H9 (cell line): ENCODE results near the gene ABCA13. TPM values are rescaled to one million over a fixed set of nuclear protein-coding genes. Genes with fewer than 3 reads are reported as not detected.

Experiments used
- DNase-seq: peaks from one replicate; pipeline ENCODE4 v3.0.0-alpha.2; 2017
- H2AFZ ChIP-seq: one replicate; pipeline ENCODE4 v1.6.1; 2013; ENCODE audit warnings: mild to moderate bottlenecking, low read length, control low read depth, moderate library complexity
- H2AK5ac ChIP-seq: 2 replicates; pipeline ENCODE4 v1.6.1; 2013; ENCODE audit warnings: low read length, control low read depth, mixed read lengths; ENCODE audit not compliant: insufficient read length
- H2BK120ac ChIP-seq: one replicate; pipeline ENCODE4 v1.6.1; 2013; ENCODE audit warnings: low read depth, mild to moderate bottlenecking, low read length, control low read depth, inconsistent platforms; ENCODE audit not compliant: poor library complexity, severe bottlenecking
- H2BK12ac ChIP-seq: 2 replicates; pipeline ENCODE4 v1.6.1; 2013; ENCODE audit warnings: low read length, control low read depth, mixed read lengths, low read depth; ENCODE audit not compliant: insufficient read length
- H2BK15ac ChIP-seq: 2 replicates; pipeline ENCODE4 v1.6.1; 2013; ENCODE audit warnings: low read depth, low read length, control low read depth
- H2BK20ac ChIP-seq: one replicate; pipeline ENCODE4 v1.6.1; 2013; ENCODE audit warnings: low read depth, mild to moderate bottlenecking, low read length, control low read depth, inconsistent platforms; ENCODE audit not compliant: poor library complexity, severe bottlenecking
- H2BK5ac ChIP-seq: 2 replicates; pipeline ENCODE4 v1.6.1; 2013; ENCODE audit warnings: low read length, control low read depth, mixed read lengths; ENCODE audit not compliant: insufficient read length
- H3K14ac ChIP-seq: 2 replicates; pipeline ENCODE4 v1.6.1; 2013; ENCODE audit warnings: low read length, control low read depth; ENCODE audit not compliant: insufficient read depth
- H3K18ac ChIP-seq: 2 replicates; pipeline ENCODE4 v1.6.1; 2013; ENCODE audit warnings: low read depth, mild to moderate bottlenecking, mixed read lengths, low read length, control low read depth; ENCODE audit not compliant: insufficient read length
- H3K23ac ChIP-seq: 2 replicates; pipeline ENCODE4 v1.6.1; 2013; ENCODE audit warnings: low read length, control low read depth, mixed read lengths, low read depth; ENCODE audit not compliant: insufficient read length
- H3K23me2 ChIP-seq: 2 replicates; pipeline ENCODE4 v1.6.1; 2013; ENCODE audit warnings: low read depth, mild to moderate bottlenecking, mixed read lengths, low read length, control low read depth; ENCODE audit not compliant: insufficient read length, poor library complexity, severe bottlenecking
- H3K27ac ChIP-seq: 2 replicates; pipeline ENCODE4 v1.5.1; 2013; ENCODE audit warnings: low read length, control low read depth, mixed read lengths, low read depth; ENCODE audit not compliant: insufficient read length
- H3K27me3 ChIP-seq: 2 replicates; pipeline ENCODE4 v1.6.1; 2013; ENCODE audit warnings: low read length, control low read depth, inconsistent platforms; ENCODE audit not compliant: insufficient read depth
- H3K4ac ChIP-seq: 2 replicates; pipeline ENCODE4 v1.6.1; 2013; ENCODE audit warnings: low read depth, mild to moderate bottlenecking, control low read depth, inconsistent platforms, low read length, moderate library complexity
- H3K4me1 ChIP-seq: 2 replicates; pipeline ENCODE4 v1.6.1; 2013; ENCODE audit warnings: low read length, control low read depth, inconsistent platforms; ENCODE audit not compliant: insufficient read depth
- H3K4me2 ChIP-seq: 2 replicates; pipeline ENCODE4 v1.6.1; 2013; ENCODE audit warnings: low read length, control low read depth, mixed read lengths; ENCODE audit not compliant: insufficient read length, insufficient read depth
- H3K56ac ChIP-seq: 2 replicates; pipeline ENCODE4 v1.6.1; 2013; ENCODE audit warnings: low read depth, mild to moderate bottlenecking, mixed read lengths, low read length, control low read depth; ENCODE audit not compliant: insufficient read length
- H3K79me1 ChIP-seq: 2 replicates; pipeline ENCODE4 v1.6.1; 2013; ENCODE audit warnings: low read depth, mild to moderate bottlenecking, moderate library complexity, low read length, control low read depth, inconsistent platforms; ENCODE audit not compliant: insufficient read depth, poor library complexity, severe bottlenecking
- H3K79me2 ChIP-seq: 2 replicates; pipeline ENCODE4 v1.6.1; 2013; ENCODE audit warnings: low read length, control low read depth, inconsistent platforms; ENCODE audit not compliant: insufficient read depth
- H3K9ac ChIP-seq: 2 replicates; pipeline ENCODE4 v1.6.1; 2013; ENCODE audit warnings: low read length, control low read depth, mixed read lengths; ENCODE audit not compliant: insufficient read length; ENCODE audit errors: extremely low read depth
- H3K9me3 ChIP-seq: one replicate; pipeline ENCODE4 v1.6.1; 2013; ENCODE audit warnings: low read depth, low read length, inconsistent platforms; ENCODE audit not compliant: control insufficient read depth
- H3T11ph ChIP-seq: one replicate; pipeline ENCODE4 v1.6.1; 2013; ENCODE audit warnings: mild to moderate bottlenecking, low read length, control low read depth, inconsistent platforms
- H4K20me1 ChIP-seq: one replicate; pipeline ENCODE4 v1.6.1; 2013; ENCODE audit not compliant: control insufficient read depth, insufficient read length, insufficient read depth
- H4K5ac ChIP-seq: 2 replicates; pipeline ENCODE4 v1.6.1; 2013; ENCODE audit warnings: low read depth, mild to moderate bottlenecking, mixed read lengths, low read length, control low read depth; ENCODE audit not compliant: insufficient read length
- H4K8ac ChIP-seq: replicated peaks from 2 replicates; pipeline ENCODE4 v1.6.1; 2013; ENCODE audit warnings: low read length, control low read depth, mixed read lengths, low read depth; ENCODE audit not compliant: insufficient read length
- H4K91ac ChIP-seq: 2 replicates; pipeline ENCODE4 v1.6.1; 2013; ENCODE audit warnings: low read depth, mild to moderate bottlenecking, moderate library complexity, mixed read lengths, low read length, control low read depth; ENCODE audit not compliant: insufficient read length
- H3K27ac Mint-ChIP-seq, 3 experiments: 2 replicates in 2 of 3; 3 replicates in 1 of 3; pipeline ENCODE4 v1.8.0; 2020 to 2021; ENCODE audit warnings: mixed read lengths in 3 of 3, mild to moderate bottlenecking in 1 of 3, moderate library complexity in 1 of 3
- H3K27me3 Mint-ChIP-seq: 2 replicates; pipeline ENCODE4 v1.8.0; 2021; ENCODE audit warnings: low read depth, mild to moderate bottlenecking, moderate library complexity, mixed read lengths
- H3K36me3 Mint-ChIP-seq, 3 experiments: 2 replicates in 2 of 3; 3 replicates in 1 of 3; pipeline ENCODE4 v1.8.0; 2020 to 2021; ENCODE audit warnings: low read depth in 3 of 3, mixed read lengths in 3 of 3; ENCODE audit not compliant: insufficient read depth in 1 of 3
- H3K4me1 Mint-ChIP-seq, 2 experiments: 2 replicates each; pipeline ENCODE4 v1.8.0; 2020; ENCODE audit warnings: mixed read lengths in 2 of 2
- H3K4me3 Mint-ChIP-seq, 2 experiments: 2 replicates in 1 of 2; 3 replicates in 1 of 2; pipeline ENCODE4 v1.8.0; 2020 to 2021; ENCODE audit warnings: mild to moderate bottlenecking in 2 of 2, mixed read lengths in 2 of 2, moderate library complexity in 1 of 2
- H3K9me3 Mint-ChIP-seq, 2 experiments: 2 replicates in 1 of 2; 3 replicates in 1 of 2; pipeline ENCODE4 v1.8.0; 2020; ENCODE audit warnings: mild to moderate bottlenecking in 2 of 2, mixed read lengths in 2 of 2, moderate library complexity in 1 of 2
- WGBS: extraction: QIAGEN DNeasy Blood & Tissue Kit; methylation state at CpG from one replicate; pipeline ENCODE4 v1.1.7; 2013; ENCODE audit warnings: missing lambda C conversion rate, low lambda C conversion rate, mixed read lengths; ENCODE audit not compliant: insufficient read length; ENCODE audit errors: extremely low coverage; 5-methylcytosine and 5-hydroxymethylcytosine counted together
- total RNA-seq: library from RNA; stranded (reverse); gene quantifications from 2 replicates; pipeline ENCODE4 v1.2.1, GENCODE V29; 2021
- TF ChIP-seq, protein P1 (sequence below): fragments of 200-600 bp; sonication (generic); conservative IDR thresholded peaks from 3 replicates; pipeline ENCODE4 v1.8.0; 2021; ENCODE audit warnings: antibody characterized with exemption, mild to moderate bottlenecking

ABCA13 gene
- total RNA-seq, 1 experiment from 2014 or later = 0.11 TPM

GRCh38 chr7:48611993-48612392 lies 440.7 kb downstream of the ABCA13 start:
- Histone ChIP-seq H2BK5ac (no peak overlapping the region), H3K23me2 (no peaks in the 10 kb centered on the region), H3K79me2 (no peaks in the 10 kb centered on the region), H2AK5ac (no peak overlapping the region), H2BK20ac (no peak overlapping the region), H3K27me3 (no peaks in the 10 kb centered on the region), H3K4me2 (no peak overlapping the region), H2BK12ac (no peak overlapping the region), H2AFZ (no peak overlapping the region), H2BK120ac (no peak overlapping the region), H3K27ac (no peak overlapping the region), H4K91ac (no peak overlapping the region), H3K23ac (no peak overlapping the region), H3K14ac (no peak overlapping the region), H3T11ph (no peak overlapping the region), H2BK15ac (no peak overlapping the region), H3K56ac (no peak overlapping the region), H4K5ac (no peak overlapping the region), H3K9me3 (no peaks in the 10 kb centered on the region), H4K8ac (no peak overlapping the region), H3K4ac (no peak overlapping the region), H3K4me1 (no peaks in the 10 kb centered on the region; the same call in 1 of the 2 replicates), H3K9ac (no peak overlapping the region), H4K20me1 (no peaks in the 10 kb centered on the region), H3K18ac (no peak overlapping the region), H3K79me1 (no peaks in the 10 kb centered on the region)
- H3K27me3 Mint-ChIP-seq = no peaks in the 10 kb centered on the region
- H3K9me3 Mint-ChIP-seq = peaks cover 3 to 9% of the 10 kb centered on the region in 2 experiments; a peak in 4 of 5 replicates
- peaks cover 8 to 9% of the 10 kb centered on the region in 2 experiments for H3K4me1 Mint-ChIP-seq
- no CpG with 5 or more reads among the region's 3 CpGs for WGBS
- H3K4me3 Mint-ChIP-seq = no peak overlapping the region
- no peak for DNase-seq
- no peak overlapping the region for H3K27ac Mint-ChIP-seq
- TF ChIP-seq, protein P1, sequence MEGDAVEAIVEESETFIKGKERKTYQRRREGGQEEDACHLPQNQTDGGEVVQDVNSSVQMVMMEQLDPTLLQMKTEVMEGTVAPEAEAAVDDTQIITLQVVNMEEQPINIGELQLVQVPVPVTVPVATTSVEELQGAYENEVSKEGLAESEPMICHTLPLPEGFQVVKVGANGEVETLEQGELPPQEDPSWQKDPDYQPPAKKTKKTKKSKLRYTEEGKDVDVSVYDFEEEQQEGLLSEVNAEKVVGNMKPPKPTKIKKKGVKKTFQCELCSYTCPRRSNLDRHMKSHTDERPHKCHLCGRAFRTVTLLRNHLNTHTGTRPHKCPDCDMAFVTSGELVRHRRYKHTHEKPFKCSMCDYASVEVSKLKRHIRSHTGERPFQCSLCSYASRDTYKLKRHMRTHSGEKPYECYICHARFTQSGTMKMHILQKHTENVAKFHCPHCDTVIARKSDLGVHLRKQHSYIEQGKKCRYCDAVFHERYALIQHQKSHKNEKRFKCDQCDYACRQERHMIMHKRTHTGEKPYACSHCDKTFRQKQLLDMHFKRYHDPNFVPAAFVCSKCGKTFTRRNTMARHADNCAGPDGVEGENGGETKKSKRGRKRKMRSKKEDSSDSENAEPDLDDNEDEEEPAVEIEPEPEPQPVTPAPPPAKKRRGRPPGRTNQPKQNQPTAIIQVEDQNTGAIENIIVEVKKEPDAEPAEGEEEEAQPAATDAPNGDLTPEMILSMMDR = no peak
- peaks cover 0 to 8% (median 3%) of the 10 kb centered on the region in 3 experiments; a peak in 4 of 7 replicates for H3K36me3 Mint-ChIP-seq
